Hepatocyte (in vitro differentiated cells): Measurements from ENCODE around the gene ZNF614.

Experiments
- EZH2 ChIP-seq: fragments of 200-600 bp; sonication (generic); IDR thresholded peaks from 2 replicates; pipeline ENCODE4 v1.6.1; 2016; ENCODE audit warnings: antibody characterized with exemption, mild to moderate bottlenecking, borderline replicate concordance
- EZH2phosphoT487 ChIP-seq: fragments of 200-600 bp; sonication (generic); IDR thresholded peaks from one replicate; pipeline ENCODE4 v1.6.1; 2018; ENCODE audit warnings: antibody characterized with exemption, mild to moderate bottlenecking, low read depth, moderate library complexity; ENCODE audit not compliant: unreplicated experiment, severe bottlenecking
- TF ChIP-seq, protein P1 (sequence below): fragments of 200-600 bp; sonication (generic); IDR thresholded peaks from 2 replicates; pipeline ENCODE4 v1.5.1; 2016; ENCODE audit warnings: antibody characterized with exemption, mild to moderate bottlenecking; ENCODE audit not compliant: poor library complexity

GRCh38 chr19:51978882-51979281, 49.3 kb downstream of the ZNF614 start:
- TF ChIP-seq EZH2 (no peak), EZH2phosphoT487 (no peak)
- TF ChIP-seq, protein P1, sequence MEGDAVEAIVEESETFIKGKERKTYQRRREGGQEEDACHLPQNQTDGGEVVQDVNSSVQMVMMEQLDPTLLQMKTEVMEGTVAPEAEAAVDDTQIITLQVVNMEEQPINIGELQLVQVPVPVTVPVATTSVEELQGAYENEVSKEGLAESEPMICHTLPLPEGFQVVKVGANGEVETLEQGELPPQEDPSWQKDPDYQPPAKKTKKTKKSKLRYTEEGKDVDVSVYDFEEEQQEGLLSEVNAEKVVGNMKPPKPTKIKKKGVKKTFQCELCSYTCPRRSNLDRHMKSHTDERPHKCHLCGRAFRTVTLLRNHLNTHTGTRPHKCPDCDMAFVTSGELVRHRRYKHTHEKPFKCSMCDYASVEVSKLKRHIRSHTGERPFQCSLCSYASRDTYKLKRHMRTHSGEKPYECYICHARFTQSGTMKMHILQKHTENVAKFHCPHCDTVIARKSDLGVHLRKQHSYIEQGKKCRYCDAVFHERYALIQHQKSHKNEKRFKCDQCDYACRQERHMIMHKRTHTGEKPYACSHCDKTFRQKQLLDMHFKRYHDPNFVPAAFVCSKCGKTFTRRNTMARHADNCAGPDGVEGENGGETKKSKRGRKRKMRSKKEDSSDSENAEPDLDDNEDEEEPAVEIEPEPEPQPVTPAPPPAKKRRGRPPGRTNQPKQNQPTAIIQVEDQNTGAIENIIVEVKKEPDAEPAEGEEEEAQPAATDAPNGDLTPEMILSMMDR = no peak
